HEK293 (cell line): Measurements from ENCODE around the gene PEX10.

Source experiments
- KLF7 ChIP-seq: fragments of 450-650 bp; formaldehyde crosslinking; IDR thresholded peaks from 2 replicates; pipeline ENCODE4 v1.5.1; 2016; ENCODE audit warnings: missing biosample characterization, missing genetic modification characterization, borderline replicate concordance
- KLF8 ChIP-seq: fragments of 450-650 bp; formaldehyde crosslinking; IDR thresholded peaks from 2 replicates; pipeline ENCODE4 v1.5.1; 2016; ENCODE audit warnings: missing biosample characterization, missing genetic modification characterization
- PRDM1 ChIP-seq: fragments of 450-650 bp; formaldehyde crosslinking; IDR thresholded peaks from 2 replicates; pipeline ENCODE4; 2016; ENCODE audit warnings: missing biosample characterization, missing genetic modification characterization
- PRDM2 ChIP-seq: fragments of 450-650 bp; formaldehyde crosslinking; IDR thresholded peaks from 2 replicates; pipeline ENCODE4 v1.5.1; 2016; ENCODE audit warnings: missing biosample characterization, missing genetic modification characterization, borderline replicate concordance
- SP3 ChIP-seq: fragments of 450-650 bp; formaldehyde crosslinking; IDR thresholded peaks from 2 replicates; pipeline ENCODE4 v1.5.1; 2016; ENCODE audit warnings: missing biosample characterization, missing genetic modification characterization
- ZBTB10 ChIP-seq: fragments of 450-650 bp; formaldehyde crosslinking; IDR thresholded peaks from 2 replicates; pipeline ENCODE4 v1.5.1; 2016; ENCODE audit warnings: missing biosample characterization, missing genetic modification characterization
- ZBTB21 ChIP-seq: fragments of 450-650 bp; formaldehyde crosslinking; IDR thresholded peaks from 2 replicates; pipeline ENCODE4 v1.5.1; 2017; ENCODE audit warnings: missing biosample characterization, missing genetic modification characterization
- ZBTB8A ChIP-seq: fragments of 450-650 bp; formaldehyde crosslinking; IDR thresholded peaks from 2 replicates; pipeline ENCODE4 v1.5.1; 2016; ENCODE audit warnings: missing biosample characterization, missing genetic modification characterization
- ZFHX2 ChIP-seq: fragments of 450-650 bp; formaldehyde crosslinking; conservative IDR thresholded peaks from 2 replicates; pipeline ENCODE4 v1.5.1; 2016; ENCODE audit warnings: missing biosample characterization, missing genetic modification characterization
- ZIC2 ChIP-seq: fragments of 450-650 bp; formaldehyde crosslinking; IDR thresholded peaks from 2 replicates; pipeline ENCODE4 v1.5.1; 2016; ENCODE audit warnings: missing biosample characterization, missing genetic modification characterization
- ZNF114 ChIP-seq: fragments of 450-650 bp; formaldehyde crosslinking; IDR thresholded peaks from 2 replicates; pipeline ENCODE4 v1.5.0; 2017; ENCODE audit warnings: missing biosample characterization, missing genetic modification characterization
- ZNF121 ChIP-seq: fragments of 450-650 bp; formaldehyde crosslinking; IDR thresholded peaks from 2 replicates; pipeline ENCODE4 v1.5.1; 2016; ENCODE audit warnings: missing biosample characterization, missing genetic modification characterization
- ZNF16 ChIP-seq: fragments of 450-650 bp; formaldehyde crosslinking; IDR thresholded peaks from 2 replicates; pipeline ENCODE4 v1.5.1; 2016; ENCODE audit warnings: low read depth, missing biosample characterization, missing genetic modification characterization
- ZNF324 ChIP-seq: fragments of 450-650 bp; formaldehyde crosslinking; IDR thresholded peaks from 2 replicates; pipeline ENCODE4 v1.5.1; 2016; ENCODE audit warnings: missing biosample characterization, missing genetic modification characterization
- ZNF423 ChIP-seq: fragments of 450-650 bp; formaldehyde crosslinking; IDR thresholded peaks from 2 replicates; pipeline ENCODE4 v1.5.1; 2016; ENCODE audit warnings: missing biosample characterization, missing genetic modification characterization
- ZNF48 ChIP-seq: fragments of 450-650 bp; formaldehyde crosslinking; IDR thresholded peaks from 2 replicates; pipeline ENCODE4 v1.5.1; 2016; ENCODE audit warnings: missing biosample characterization, missing genetic modification characterization
- ZNF558 ChIP-seq: fragments of 450-650 bp; formaldehyde crosslinking; IDR thresholded peaks from 2 replicates; pipeline ENCODE4 v1.5.1; 2016; ENCODE audit warnings: missing biosample characterization, missing genetic modification characterization
- ZNF560 ChIP-seq: fragments of 450-650 bp; formaldehyde crosslinking; IDR thresholded peaks from 2 replicates; pipeline ENCODE4 v1.5.1; 2017; ENCODE audit warnings: missing biosample characterization, missing genetic modification characterization, borderline replicate concordance
- ZNF561 ChIP-seq: fragments of 450-650 bp; IDR thresholded peaks from 2 replicates; pipeline ENCODE4 v1.5.1; 2018; ENCODE audit warnings: missing biosample characterization, missing genetic modification characterization, borderline replicate concordance
- ZNF677 ChIP-seq: fragments of 450-650 bp; IDR thresholded peaks from 2 replicates; pipeline ENCODE4 v1.5.0; 2018; ENCODE audit warnings: missing biosample characterization, mild to moderate bottlenecking, missing genetic modification characterization, moderate library complexity
- TF ChIP-seq, protein P1 (sequence below): fragments of 450-650 bp; formaldehyde crosslinking; IDR thresholded peaks from 2 replicates; pipeline ENCODE4 v1.5.1; 2016; ENCODE audit warnings: missing biosample characterization, missing genetic modification characterization
- TF ChIP-seq, protein P2 (sequence below): fragments of 450-650 bp; formaldehyde crosslinking; IDR thresholded peaks from 2 replicates; pipeline ENCODE4 v1.5.1; 2016; ENCODE audit warnings: missing biosample characterization, missing genetic modification characterization
- TF ChIP-seq, protein P3 (sequence below): IDR thresholded peaks from 2 replicates; pipeline ENCODE4 v1.6.1; 2011; ENCODE audit warnings: mild to moderate bottlenecking, low read depth, low read length, borderline replicate concordance

Gene PEX10

GRCh38 chr1:2391041-2391930, 21.1 kb downstream of the PEX10 start, which contains the start of the genes MORN1 and RER1 (continued):
- TF ChIP-seq, protein P1, sequence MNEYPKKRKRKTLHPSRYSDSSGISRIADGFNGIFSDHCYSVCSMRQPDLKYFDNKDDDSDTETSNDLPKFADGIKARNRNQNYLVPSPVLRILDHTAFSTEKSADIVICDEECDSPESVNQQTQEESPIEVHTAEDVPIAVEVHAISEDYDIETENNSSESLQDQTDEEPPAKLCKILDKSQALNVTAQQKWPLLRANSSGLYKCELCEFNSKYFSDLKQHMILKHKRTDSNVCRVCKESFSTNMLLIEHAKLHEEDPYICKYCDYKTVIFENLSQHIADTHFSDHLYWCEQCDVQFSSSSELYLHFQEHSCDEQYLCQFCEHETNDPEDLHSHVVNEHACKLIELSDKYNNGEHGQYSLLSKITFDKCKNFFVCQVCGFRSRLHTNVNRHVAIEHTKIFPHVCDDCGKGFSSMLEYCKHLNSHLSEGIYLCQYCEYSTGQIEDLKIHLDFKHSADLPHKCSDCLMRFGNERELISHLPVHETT (tag by site-specific recombination): no peak
- TF ChIP-seq ZNF48 (tag by site-specific recombination): no peak
- peak; percentile 90 for TF ChIP-seq ZFHX2 (tag by site-specific recombination)
- TF ChIP-seq ZNF324 (tag by site-specific recombination): peak; percentile 68
- no peak for TF ChIP-seq PRDM2 (tag by site-specific recombination)
- peak; percentile 79 for TF ChIP-seq ZIC2 (tag by site-specific recombination)
- TF ChIP-seq ZNF558 (tag by site-specific recombination): no peak
- TF ChIP-seq SP3 (tag by site-specific recombination): peak; percentile 88
- TF ChIP-seq ZNF121 (tag by site-specific recombination): no peak
- peak; percentile 45 for TF ChIP-seq ZBTB8A (tag by site-specific recombination)
- TF ChIP-seq ZNF114: no peak
- TF ChIP-seq, protein P2, sequence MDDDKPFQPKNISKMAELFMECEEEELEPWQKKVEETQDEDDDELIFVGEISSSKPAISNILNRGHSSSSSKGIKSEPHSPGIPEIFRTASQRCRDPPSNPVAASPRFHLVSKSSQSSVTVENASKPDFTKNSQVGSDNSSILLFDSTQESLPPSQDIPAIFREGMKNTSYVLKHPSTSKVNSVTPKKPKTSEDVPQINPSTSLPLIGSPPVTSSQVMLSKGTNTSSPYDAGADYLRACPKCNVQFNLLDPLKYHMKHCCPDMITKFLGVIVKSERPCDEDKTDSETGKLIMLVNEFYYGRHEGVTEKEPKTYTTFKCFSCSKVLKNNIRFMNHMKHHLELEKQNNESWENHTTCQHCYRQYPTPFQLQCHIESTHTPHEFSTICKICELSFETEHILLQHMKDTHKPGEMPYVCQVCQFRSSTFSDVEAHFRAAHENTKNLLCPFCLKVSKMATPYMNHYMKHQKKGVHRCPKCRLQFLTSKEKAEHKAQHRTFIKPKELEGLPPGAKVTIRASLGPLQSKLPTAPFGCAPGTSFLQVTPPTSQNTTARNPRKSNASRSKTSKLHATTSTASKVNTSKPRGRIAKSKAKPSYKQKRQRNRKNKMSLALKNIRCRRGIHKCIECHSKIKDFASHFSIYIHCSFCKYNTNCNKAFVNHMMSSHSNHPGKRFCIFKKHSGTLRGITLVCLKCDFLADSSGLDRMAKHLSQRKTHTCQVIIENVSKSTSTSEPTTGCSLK (tag by site-specific recombination): no peak
- 0 out of 2 replicates have a peak, but pooled peaks have one; percentile 26 for TF ChIP-seq KLF7 (tag by site-specific recombination)
- no peak for TF ChIP-seq PRDM1 (tag by site-specific recombination)
- peak; percentile 31; the same call in 1 of the 2 replicates for TF ChIP-seq KLF8
- 0 out of 2 replicates have a peak, but pooled peaks have one; percentile 41 for TF ChIP-seq ZNF423 (tag by site-specific recombination)
- TF ChIP-seq ZNF16 (tag by site-specific recombination): no peak
- TF ChIP-seq ZNF561 (tag by site-specific recombination): 0 out of 2 replicates have a peak, but pooled peaks have one; percentile 56
- no peak for TF ChIP-seq ZNF560 (tag by site-specific recombination)
- TF ChIP-seq ZBTB10 (tag by site-specific recombination): peak; percentile 85
- no peak for TF ChIP-seq ZBTB21 (tag by site-specific recombination)
- TF ChIP-seq, protein P3, sequence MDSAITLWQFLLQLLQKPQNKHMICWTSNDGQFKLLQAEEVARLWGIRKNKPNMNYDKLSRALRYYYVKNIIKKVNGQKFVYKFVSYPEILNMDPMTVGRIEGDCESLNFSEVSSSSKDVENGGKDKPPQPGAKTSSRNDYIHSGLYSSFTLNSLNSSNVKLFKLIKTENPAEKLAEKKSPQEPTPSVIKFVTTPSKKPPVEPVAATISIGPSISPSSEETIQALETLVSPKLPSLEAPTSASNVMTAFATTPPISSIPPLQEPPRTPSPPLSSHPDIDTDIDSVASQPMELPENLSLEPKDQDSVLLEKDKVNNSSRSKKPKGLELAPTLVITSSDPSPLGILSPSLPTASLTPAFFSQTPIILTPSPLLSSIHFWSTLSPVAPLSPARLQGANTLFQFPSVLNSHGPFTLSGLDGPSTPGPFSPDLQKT: peak; percentile 95
- no peak; the same call in 1 of the 2 replicates for TF ChIP-seq ZNF677
